MM.1S (cell line): ENCODE measurements around the gene ATG101.

Experiments
- DNase-seq: peaks from one replicate; pipeline ENCODE4 v3.0.0-alpha.2; 2015
- H2AFZ ChIP-seq: fragments of 300-600 bp; sonication (generic); 2 replicates; pipeline ENCODE4 v1.6.0; 2016; ENCODE audit warnings: antibody characterized with exemption, low read length
- H3F3A ChIP-seq: fragments of 300-600 bp; sonication (generic); 2 replicates; pipeline ENCODE4 v1.6.1; 2016; ENCODE audit warnings: mild to moderate bottlenecking, antibody characterized with exemption, low read length, moderate library complexity, mixed read lengths; ENCODE audit not compliant: insufficient read depth
- H3K27ac ChIP-seq: fragments of 300-600 bp; sonication (generic); 2 replicates; pipeline ENCODE4 v1.5.1; 2016; ENCODE audit warnings: mild to moderate bottlenecking, low read length
- H3K27me3 ChIP-seq: fragments of 300-600 bp; sonication (generic); replicated peaks from 2 replicates; pipeline ENCODE4 v1.6.0; 2016; ENCODE audit warnings: low read length; ENCODE audit not compliant: insufficient read depth
- H3K36me3 ChIP-seq: fragments of 300-600 bp; sonication (generic); replicated peaks from 2 replicates; pipeline ENCODE4 v1.6.1; 2016; ENCODE audit warnings: mild to moderate bottlenecking, low read length, mixed read lengths; ENCODE audit not compliant: insufficient read depth
- H3K4me1 ChIP-seq: fragments of 300-600 bp; sonication (generic); 2 replicates; pipeline ENCODE4 v1.6.1; 2016; ENCODE audit warnings: low read length, mixed read lengths
- H3K4me2 ChIP-seq: fragments of 300-600 bp; sonication (generic); 2 replicates; pipeline ENCODE4 v1.6.0; 2016; ENCODE audit warnings: low read depth, low read length
- H3K4me3 ChIP-seq: fragments of 300-600 bp; sonication (generic); 2 replicates; pipeline ENCODE4 v1.5.1; 2016; ENCODE audit warnings: low read length, mixed read lengths
- H3K79me2 ChIP-seq: fragments of 300-600 bp; sonication (generic); 2 replicates; pipeline ENCODE4 v1.6.1; 2016; ENCODE audit warnings: mixed run types, low read length, mixed read lengths
- H3K9ac ChIP-seq: fragments of 300-600 bp; sonication (generic); 2 replicates; pipeline ENCODE4 v1.6.1; 2016; ENCODE audit warnings: low read length, mixed read lengths
- H3K9me2 ChIP-seq: fragments of 300-600 bp; sonication (generic); replicated peaks from 2 replicates; pipeline ENCODE4 v1.6.1; 2016; ENCODE audit warnings: mild to moderate bottlenecking, low read length, mixed read lengths; ENCODE audit not compliant: insufficient read depth
- H3K9me3 ChIP-seq: fragments of 300-600 bp; sonication (generic); replicated peaks from 2 replicates; pipeline ENCODE4 v1.6.1; 2016; ENCODE audit warnings: mild to moderate bottlenecking, low read length, mixed read lengths; ENCODE audit not compliant: insufficient read depth
- H4K20me1 ChIP-seq: fragments of 300-600 bp; sonication (generic); 2 replicates; pipeline ENCODE4 v1.6.1; 2016; ENCODE audit warnings: mild to moderate bottlenecking, low read length, moderate library complexity, mixed read lengths; ENCODE audit not compliant: insufficient read depth
- CTCF ChIP-seq: fragments of 300-600 bp; sonication (generic); IDR thresholded peaks from 2 replicates; pipeline ENCODE4 v1.5.1; 2016; ENCODE audit warnings: antibody characterized with exemption, low read length, mixed read lengths
- EZH2 ChIP-seq: fragments of 300-600 bp; sonication (generic); optimal IDR thresholded peaks from 2 replicates; pipeline ENCODE3; 2017; ENCODE audit warnings: low read depth, mild to moderate bottlenecking, antibody characterized with exemption, low read length, mixed read lengths
- EZH2phosphoT487 ChIP-seq: fragments of 300-600 bp; sonication (generic); IDR thresholded peaks from 2 replicates; pipeline ENCODE4 v1.6.1; 2018; ENCODE audit warnings: antibody characterized with exemption, low read length

Gene ATG101

GRCh38 chr12:52085682-52086180 is 16.0 kb downstream of the ATG101 start:
- H3K9me2 ChIP-seq = no peaks in the 10 kb centered on the region
- no peaks in the 10 kb centered on the region for H4K20me1 ChIP-seq
- H3F3A ChIP-seq = no peaks in the 10 kb centered on the region
- no peaks in the 10 kb centered on the region for H3K79me2 ChIP-seq
- no peak for TF ChIP-seq EZH2
- no peak for TF ChIP-seq EZH2phosphoT487
- TF ChIP-seq CTCF = no peak
- no peak overlapping the region for H3K4me3 ChIP-seq
- no peak overlapping the region for H3K9ac ChIP-seq
- H3K9me3 ChIP-seq = no peaks in the 10 kb centered on the region
- peaks cover 15% of the 10 kb centered on the region for H3K27me3 ChIP-seq
- H3K36me3 ChIP-seq = no peaks in the 10 kb centered on the region
- H3K27ac ChIP-seq = no peak overlapping the region
- no peak overlapping the region for H3K4me2 ChIP-seq
- H2AFZ ChIP-seq = no peak overlapping the region
- DNase-seq = no peak
- peaks cover 14% of the 10 kb centered on the region for H3K4me1 ChIP-seq

DNA sequence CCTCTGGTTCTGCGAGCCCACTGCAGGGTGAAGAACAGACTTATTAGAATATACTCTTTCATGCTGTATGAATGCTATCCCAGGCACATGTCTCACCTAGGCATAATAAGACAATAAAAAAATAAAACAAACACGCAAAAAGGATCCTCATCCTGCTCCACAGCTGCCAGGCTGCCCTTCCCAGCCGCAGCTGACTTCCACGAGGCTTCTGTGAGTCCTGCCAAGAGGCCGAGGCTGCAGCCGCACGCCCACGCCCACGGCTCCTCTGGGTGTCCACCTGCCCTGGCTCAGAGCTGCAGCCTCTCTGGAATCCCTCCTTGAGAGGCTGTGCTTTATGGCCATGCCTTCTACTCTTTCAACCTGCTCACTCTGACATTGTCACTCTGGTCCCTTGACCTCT is 16.6 kb downstream of the ATG101 start:
- Histone ChIP-seq H3K79me2 (no peaks in the 10 kb centered on the region), H4K20me1 (no peaks in the 10 kb centered on the region), H3K9me3 (no peaks in the 10 kb centered on the region), H3K36me3 (no peaks in the 10 kb centered on the region), H3K27me3 (peaks cover 16% of the 10 kb centered on the region), H3K27ac (no peak overlapping the region), H3K4me3 (no peak overlapping the region), H3K4me2 (no peak overlapping the region), H3F3A (no peaks in the 10 kb centered on the region), H3K9me2 (no peaks in the 10 kb centered on the region), H3K9ac (no peak overlapping the region), H3K4me1 (peaks cover 8% of the 10 kb centered on the region), H2AFZ (no peak overlapping the region)
- DNase-seq = no peak
- no peak for TF ChIP-seq EZH2phosphoT487
- TF ChIP-seq CTCF = no peak
- no peak for TF ChIP-seq EZH2

- Histone ChIP-seq H2AFZ (no peak overlapping the region), H3K79me2 (no peaks in the 10 kb centered on the region), H4K20me1 (no peaks in the 10 kb centered on the region), H3K27ac (no peak overlapping the region), H3K36me3 (no peaks in the 10 kb centered on the region), H3K4me3 (no peak overlapping the region), H3K4me2 (no peak overlapping the region), H3F3A (no peaks in the 10 kb centered on the region), H3K9me3 (no peaks in the 10 kb centered on the region), H3K27me3 (peaks cover 21% of the 10 kb centered on the region), H3K9ac (no peak overlapping the region), H3K4me1 (peaks cover 5% of the 10 kb centered on the region; the same call in 1 of the 2 replicates), H3K9me2 (no peaks in the 10 kb centered on the region)
- TF ChIP-seq CTCF (no peak), EZH2 (no peak), EZH2phosphoT487 (no peak)
- DNase-seq = no peak
Observed at GRCh38 chr12:52086944-52087835, 17.4 kb downstream of the ATG101 start.
